Thyroid gland (tissue), 4 donors: ENCODE data around the gene ABHD2. TPM values are rescaled to one million over a fixed set of nuclear protein-coding genes. Genes with fewer than 3 reads are reported as not detected.
"Not testable (repeated sequence)": the region's sequence is repeated elsewhere in the genome, so short reads cannot be mapped to it uniquely, and the experiment has no call there.

Experiments
- DNase-seq, 2 donors: peaks; one replicate each; pipeline ENCODE4 v3.0.0-alpha.2; 2019
- H3K27ac ChIP-seq, 3 donors: fragments of 200-600 bp; sonication (generic); 1 replicate in 2 of 3; 2 replicates in 1 of 3; pipeline ENCODE4 v1.5.1; 2016 to 2019; ENCODE audit warnings: mild to moderate bottlenecking in 1 of 3, moderate library complexity in 1 of 3
- H3K27me3 ChIP-seq: fragments of 200-600 bp; sonication (generic); one replicate; pipeline ENCODE4 v1.5.1; 2019
- H3K36me3 ChIP-seq, 2 donors: fragments of 200-600 bp; sonication (generic); one replicate each; pipeline ENCODE4 v1.5.1; 2016 to 2019
- H3K4me1 ChIP-seq, 2 donors: fragments of 200-600 bp; sonication (generic); one replicate each; pipeline ENCODE4 v1.5.1; 2017 to 2019
- H3K4me3 ChIP-seq, 3 donors: fragments of 200-600 bp; sonication (generic); replicated peaks in 1 of 3; 1 replicate in 2 of 3; 2 replicates in 1 of 3; pipeline ENCODE4 v1.5.1; 2016; ENCODE audit warnings: mild to moderate bottlenecking in 1 of 3
- H3K9me3 ChIP-seq: fragments of 200-600 bp; sonication (generic); one replicate; pipeline ENCODE4 v1.5.1; 2017
- CTCF ChIP-seq, 6 experiments: fragments of 200-600 bp in 3 of 6; fragments of 450-650 bp in 3 of 6; sonication (generic) in 3 of 6; IDR thresholded peaks; one replicate each; pipeline ENCODE4 v1.5.1; 2016 to 2019; ENCODE audit warnings: antibody characterized with exemption in 6 of 6, mild to moderate bottlenecking in 2 of 6, inconsistent platforms in 1 of 6, moderate library complexity in 1 of 6
- POLR2A ChIP-seq, 2 donors: fragments of 450-650 bp; IDR thresholded peaks; one replicate each; pipeline ENCODE4 v1.6.1; 2017; ENCODE audit warnings: antibody characterized with exemption in 2 of 2, mild to moderate bottlenecking in 2 of 2, moderate library complexity in 1 of 2
- WGBS, 2 donors: methylation state at CpG; one replicate each; pipeline ENCODE4 v1.1.5; 2017; 5-methylcytosine and 5-hydroxymethylcytosine counted together
- intact Hi-C: fragments of 100-400 bp; cut with DNase I; formaldehyde crosslinking; loops from one replicate; pipeline ENCODE4 v1.15.1; 2023
- total RNA-seq, 4 donors: library from RNA; depleted of rRNA; stranded (reverse); fragments of >200 nt; gene quantifications; one replicate each; pipeline ENCODE4 v1.2.3, GENCODE V29; 2016

Gene ABHD2
- total RNA-seq, 4 donors from 2014 or later = 52.0 to 74.4 (median 66.2) TPM

DNA sequence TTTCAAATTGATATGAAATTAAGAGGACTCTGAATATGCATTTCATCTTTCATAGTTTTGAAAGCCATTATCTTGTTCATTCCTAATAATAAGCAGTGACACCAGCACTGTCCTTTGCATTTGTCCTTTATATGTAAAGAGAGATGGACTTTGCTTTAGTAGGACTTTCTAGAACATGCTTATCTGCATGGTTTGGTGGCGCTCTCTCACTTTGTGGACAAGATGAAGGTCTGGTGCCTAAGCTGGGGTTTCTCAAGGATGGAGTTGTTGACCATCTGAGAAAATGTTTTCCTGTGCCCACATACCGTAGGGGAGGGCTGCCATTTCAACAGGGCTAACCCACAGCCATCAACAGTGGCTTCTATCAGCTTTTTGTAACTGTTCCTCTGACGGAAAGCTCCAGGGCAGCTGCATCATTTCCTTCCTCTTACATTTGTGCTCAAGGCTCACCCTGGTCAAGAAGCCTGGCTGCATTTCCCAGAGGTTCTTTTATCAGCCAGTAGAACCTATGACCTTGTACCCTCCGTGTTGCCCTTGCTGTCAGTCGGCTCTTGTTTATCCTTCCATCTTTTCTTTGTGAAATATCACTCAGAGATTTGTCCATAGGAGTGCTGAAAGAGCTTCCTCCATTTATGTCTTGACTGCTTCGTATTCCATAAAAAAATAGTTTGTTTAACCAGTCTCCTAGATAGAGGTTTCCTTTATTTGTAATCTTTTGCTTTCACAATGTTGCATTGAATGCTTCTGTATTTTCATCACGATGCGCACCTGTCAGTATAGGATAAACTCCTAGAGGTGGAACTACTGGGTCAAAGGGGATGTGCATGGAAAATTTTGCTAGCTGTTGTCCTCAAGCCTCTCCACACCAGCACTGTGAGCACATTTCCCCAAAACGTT is 44.6 kb downstream of the ABHD2 start:
- Histone ChIP-seq H3K27ac (peak overlapping the region; percentile 6 to 60 (median 53)), H3K36me3 (no peaks in the 10 kb centered on the region), H3K9me3 (no peaks in the 10 kb centered on the region), H3K4me1 (peaks cover 0 to 26% of the 10 kb centered on the region in 2 donors), H3K4me3 (no peak overlapping the region), H3K27me3 (no peaks in the 10 kb centered on the region)
- 70 to 75% methylated on average over 9 of the region's 9 CpGs for WGBS, 2 donors
- intact Hi-C loops = no loop called here
- DNase-seq = peak in 1 of 2 donors; percentile 12
- TF ChIP-seq CTCF (IDR thresholded peaks at IDR 0.05) (no peak), POLR2A (IDR thresholded peaks at IDR 0.05) (no peak)

- Histone ChIP-seq H3K4me1 (peaks cover 10 to 31% of the 10 kb centered on the region in 2 donors), H3K27ac (peak overlapping the region in 2 of 3 donors; percentile 74 to 88)
- H3K27me3 ChIP-seq, H3K36me3 ChIP-seq, H3K9me3 ChIP-seq, H3K4me3 ChIP-seq, DNase-seq: not testable (repeated sequence)
- WGBS, 2 donors = 89 to 92% methylated on average over 10 of the region's 10 CpGs
- intact Hi-C loops = loop anchor here (5.0 kb wide), 1 partner anchor 37 kb away; no protein-coding TSS in a partner anchor
Observed at GRCh38 chr15:89135387-89136077, 47.3 kb downstream of the ABHD2 start.

GRCh38 chr15:89136078-89136806 is 48.0 kb downstream of the ABHD2 start:
- Histone ChIP-seq H3K9me3 (no peaks in the 10 kb centered on the region), H3K4me3 (no peak overlapping the region), H3K27me3 (no peaks in the 10 kb centered on the region), H3K27ac (peak overlapping the region; percentile 10 to 88 (median 74)), H3K36me3 (no peaks in the 10 kb centered on the region), H3K4me1 (peaks cover 10 to 32% of the 10 kb centered on the region in 2 donors)
- no peak for DNase-seq
- intact Hi-C loops = loop anchor here (5.0 kb wide), 1 partner anchor 36 kb away; no protein-coding TSS in a partner anchor
- no peak for TF ChIP-seq POLR2A (IDR thresholded peaks at IDR 0.05)
- no peak for TF ChIP-seq CTCF (IDR thresholded peaks at IDR 0.05)
- WGBS, 2 donors = 86 to 93% methylated on average over 12 of the region's 12 CpGs

- TF ChIP-seq POLR2A (IDR thresholded peaks at IDR 0.05) = no peak
- no peak for TF ChIP-seq CTCF (IDR thresholded peaks at IDR 0.05)
- peak overlapping the region; percentile 74 to 88 (median 78) for H3K27ac ChIP-seq
- DNase-seq = peak; percentile 9 to 20
- intact Hi-C loops = loop anchor here (5.0 kb wide), 1 partner anchor 35 kb away; no protein-coding TSS in a partner anchor
- 72 to 76% methylated on average over 11 of the region's 11 CpGs for WGBS, 2 donors
- no peaks in the 10 kb centered on the region for H3K36me3 ChIP-seq
- no peaks in the 10 kb centered on the region for H3K9me3 ChIP-seq
- no peak overlapping the region for H3K4me3 ChIP-seq
- H3K27me3 ChIP-seq = no peaks in the 10 kb centered on the region
- peaks cover 10 to 32% of the 10 kb centered on the region in 2 donors for H3K4me1 ChIP-seq
Observed at GRCh38 chr15:89136818-89137772, 48.8 kb downstream of the ABHD2 start.
